Endothelial cell of umbilical vein (primary cell): Measurements from ENCODE around the gene MYH11. TPM values are rescaled to one million over a fixed set of nuclear protein-coding genes. Genes with fewer than 3 reads are reported as not detected.
A peak's percentile ranks its signal among the peaks of the same experiment; 100 is the strongest.

ENCODE experiments used
- BruUV-seq: library from RNA; stranded (reverse); fragments of 400-500 nt; replicated peaks from 2 replicates; lab custom pipeline; 2021; lab: Mats Ljungman, UMichigan
- CTCF ChIA-PET: fragments of 300-600, 350-600 bp; sonication (Branson Sonifier 250); formaldehyde crosslinking; loops from one replicate; lab custom pipeline; 2021; ENCODE audit warnings: antibody characterized with exemption, inconsistent platforms; lab: Charles Lee
- POLR2A ChIA-PET: fragments of 300-600, 350-600 bp; sonication (Branson Sonifier 250); formaldehyde crosslinking; loops from one replicate; lab custom pipeline; 2021; ENCODE audit warnings: antibody characterized with exemption, inconsistent platforms; lab: Charles Lee
- DNase-seq: peaks from one replicate; pipeline ENCODE4 v3.0.0-alpha.2; 2011; ENCODE audit warnings: low read depth, low spot score
- FAIRE-seq: peaks from 2 replicates; lab custom pipeline; 2011; peaks lifted over from hg19 to GRCh38; lab: Jason Lieb, UNC
- H2AFZ ChIP-seq: 2 replicates; pipeline ENCODE4 v1.6.0; 2012; ENCODE audit warnings: low read depth, low read length, control low read depth, inconsistent platforms
- H3K27ac ChIP-seq: 2 replicates; pipeline ENCODE4 v1.5.1; 2011; ENCODE audit warnings: low read depth, mild to moderate bottlenecking, control low read depth, low read length, moderate library complexity; ENCODE audit not compliant: insufficient read depth
- H3K27me3 ChIP-seq, 2 experiments: 2 replicates each; pipeline versions ENCODE4 v1.6.0 to v1.6.1; 2011; ENCODE audit warnings: low read length in 2 of 2, mixed read lengths in 1 of 2; ENCODE audit not compliant: control insufficient read depth in 2 of 2, insufficient read depth in 2 of 2
- H3K36me3 ChIP-seq, 2 experiments: 2 replicates in 1 of 2; 3 replicates in 1 of 2; pipeline ENCODE4 v1.5.1; 2011; ENCODE audit warnings: low read length in 2 of 2, mild to moderate bottlenecking in 1 of 2, moderate library complexity in 1 of 2; ENCODE audit not compliant: control insufficient read depth in 2 of 2, insufficient read depth in 2 of 2; ENCODE audit errors: extremely low read depth in 1 of 2
- H3K4me1 ChIP-seq: 3 replicates; pipeline ENCODE4 v1.5.1; 2011; ENCODE audit warnings: mild to moderate bottlenecking, low read length; ENCODE audit not compliant: control insufficient read depth, insufficient read depth; ENCODE audit errors: extremely low read depth
- H3K4me2 ChIP-seq: 2 replicates; pipeline ENCODE4 v1.6.1; 2011; ENCODE audit warnings: low read length, control low read depth, mixed read lengths; ENCODE audit not compliant: insufficient read depth
- H3K4me3 ChIP-seq, 3 experiments: fragments of 200-600 bp in 1 of 3; sonication (generic), shearing (Covaris generic) in 1 of 3; replicated peaks in 1 of 3; 2 replicates each; pipeline ENCODE4 v1.5.1; 2011 to 2016; ENCODE audit warnings: control low read depth in 3 of 3, low read length in 3 of 3, mild to moderate bottlenecking in 2 of 3, inconsistent platforms in 1 of 3, low read depth in 1 of 3, moderate library complexity in 1 of 3; ENCODE audit not compliant: insufficient read depth in 1 of 3
- H3K79me2 ChIP-seq: 2 replicates; pipeline ENCODE4 v1.6.0; 2012; ENCODE audit warnings: low read length, inconsistent platforms; ENCODE audit not compliant: control insufficient read depth, insufficient read depth
- H3K9ac ChIP-seq: replicated peaks from 2 replicates; pipeline ENCODE3; 2011; ENCODE audit warnings: low read length, control low read depth; ENCODE audit not compliant: insufficient read depth; ENCODE audit errors: extremely low read depth
- H3K9me1 ChIP-seq: replicated peaks from 3 replicates; pipeline ENCODE4 v1.6.0; 2011; ENCODE audit warnings: mild to moderate bottlenecking, low read length; ENCODE audit not compliant: control insufficient read depth, insufficient read depth; ENCODE audit errors: extremely low read depth
- H3K9me3 ChIP-seq: replicated peaks from 2 replicates; pipeline ENCODE4 v1.5.1; 2012; ENCODE audit warnings: low read length, inconsistent platforms; ENCODE audit not compliant: control insufficient read depth, insufficient read depth
- H4K20me1 ChIP-seq: replicated peaks from 2 replicates; pipeline ENCODE3; 2011; ENCODE audit warnings: mild to moderate bottlenecking, low read length; ENCODE audit not compliant: control insufficient read depth, insufficient read depth; ENCODE audit errors: extremely low read depth
- CTCF ChIP-seq, 2 donors: IDR thresholded peaks; 1 replicate in 1 of 2; 2 replicates in 1 of 2; pipeline ENCODE4 v1.5.1; 2011; ENCODE audit warnings: low read length in 2 of 2, mild to moderate bottlenecking in 2 of 2, moderate library complexity in 2 of 2, control low read depth in 1 of 2, inconsistent platforms in 1 of 2, low read depth in 1 of 2; ENCODE audit not compliant: insufficient read depth in 1 of 2; ENCODE audit errors: extremely low read depth in 1 of 2
- EZH2 ChIP-seq: IDR thresholded peaks from 2 replicates; pipeline ENCODE4 v1.6.1; 2012; ENCODE audit warnings: borderline replicate concordance, low read depth, mild to moderate bottlenecking, moderate library complexity, low read length, inconsistent platforms; ENCODE audit not compliant: severe bottlenecking
- FOS ChIP-seq: IDR thresholded peaks from 2 replicates; pipeline ENCODE4 v1.6.1; 2011; ENCODE audit warnings: mild to moderate bottlenecking, low read length, moderate library complexity, borderline replicate concordance; ENCODE audit not compliant: insufficient read depth
- GATA2 ChIP-seq: IDR thresholded peaks from 2 replicates; pipeline ENCODE4 v1.7.0; 2011; ENCODE audit warnings: low read depth, mild to moderate bottlenecking, moderate library complexity, mixed read lengths, low read length; ENCODE audit not compliant: insufficient read length, insufficient read depth
- JUN ChIP-seq: IDR thresholded peaks from 2 replicates; pipeline ENCODE4 v1.6.1; 2011; ENCODE audit warnings: borderline replicate concordance, low read depth; ENCODE audit not compliant: insufficient read length, insufficient read depth
- MAX ChIP-seq: IDR thresholded peaks from 2 replicates; pipeline ENCODE4 v1.6.1; 2011; ENCODE audit not compliant: insufficient read depth, insufficient read length
- MYC ChIP-seq: IDR thresholded peaks from one replicate; pipeline ENCODE4 v1.6.1; 2011; ENCODE audit warnings: mild to moderate bottlenecking, low read depth, low read length
- POLR2A ChIP-seq: IDR thresholded peaks from 2 replicates; pipeline ENCODE4 v1.6.1; 2012; ENCODE audit warnings: low read depth, mild to moderate bottlenecking, control low read depth, low read length
- POLR2AphosphoS5 ChIP-seq: IDR thresholded peaks from 2 replicates; pipeline ENCODE4 v1.6.1; 2012; ENCODE audit warnings: low read depth, mild to moderate bottlenecking, control low read depth, low read length, moderate library complexity; ENCODE audit not compliant: insufficient read depth
- dilution Hi-C: fragments of 300-500 bp; cut with MboI; formaldehyde crosslinking; loops from one replicate; pipeline ENCODE4 v1.15.0; 2019; ENCODE audit warnings: low sequenced_read_pairs; ENCODE audit not compliant: extremely low pct_ligation_motif_present
- intact Hi-C: fragments of 100-400 bp; cut with micrococcal nuclease; formaldehyde crosslinking; loops from one replicate; pipeline ENCODE4 v1.10.0; 2022
- polyA plus RNA-seq, 4 experiments: library from polyadenylated mRNA; depleted of rRNA in 3 of 4; stranded (reverse) in 3 of 4; unstranded in 1 of 4; fragments of >200 nt; gene quantifications; 2 replicates each; pipeline versions ENCODE4 v1.2.1 to v1.2.3, GENCODE V29; 2011 to 2012; ENCODE audit warnings: missing spikeins in 1 of 4
- total RNA-seq: library from RNA; stranded (reverse); gene quantifications from 2 replicates; pipeline ENCODE4 v1.2.3, GENCODE V29; 2021

The MYH11 gene
- total and polyA plus RNA-seq, 2 donors (not counting 3 experiments of a cell fraction or from before 2014, with no cell fraction given) = not detected

GRCh38 chr16:15699819-15700218 is 157.0 kb downstream of the MYH11 start:
- TSS peak; percentile 30 for BruUV-seq
- Histone ChIP-seq H2AFZ (no peak overlapping the region), H3K4me2 (no peak overlapping the region), H3K4me3 (no peak overlapping the region), H3K9ac (no peak overlapping the region), H3K79me2 (no peaks in the 10 kb centered on the region), H3K36me3 (peaks cover 24 to 25% of the 10 kb centered on the region in 2 experiments), H3K4me1 (peaks cover 16% of the 10 kb centered on the region), H3K27me3 (no peaks in the 10 kb centered on the region), H3K9me3 (no peaks in the 10 kb centered on the region), H3K27ac (no peak overlapping the region), H3K9me1 (no peaks in the 10 kb centered on the region), H4K20me1 (no peaks in the 10 kb centered on the region)
- DNase-seq (no peak), FAIRE-seq (no peak)
- CTCF ChIA-PET = no interaction called here
- dilution Hi-C loops (no loop called here), intact Hi-C loops (no loop called here)
- TF ChIP-seq FOS (no peak), EZH2 (no peak), POLR2AphosphoS5 (no peak), JUN (no peak), GATA2 (no peak), CTCF (IDR thresholded peaks at IDR 0.05; ENCODE audit: extremely low read depth in 1 of 2, insufficient read depth in 1 of 2, low read depth in 1 of 2, low read length in 2 of 2) (no peak), MAX (no peak), POLR2A (no peak), MYC (no peak)
- POLR2A ChIA-PET = no interaction called here
